GM19193 (cell line): ENCODE measurements around the gene AGAP1.

Source experiments
- POLR2A ChIP-seq: IDR thresholded peaks from 4 replicates; pipeline ENCODE4 v1.6.1; 2011; ENCODE audit not compliant: insufficient read depth, insufficient read length; ENCODE audit errors: extremely low read depth

The AGAP1 gene

DNA sequence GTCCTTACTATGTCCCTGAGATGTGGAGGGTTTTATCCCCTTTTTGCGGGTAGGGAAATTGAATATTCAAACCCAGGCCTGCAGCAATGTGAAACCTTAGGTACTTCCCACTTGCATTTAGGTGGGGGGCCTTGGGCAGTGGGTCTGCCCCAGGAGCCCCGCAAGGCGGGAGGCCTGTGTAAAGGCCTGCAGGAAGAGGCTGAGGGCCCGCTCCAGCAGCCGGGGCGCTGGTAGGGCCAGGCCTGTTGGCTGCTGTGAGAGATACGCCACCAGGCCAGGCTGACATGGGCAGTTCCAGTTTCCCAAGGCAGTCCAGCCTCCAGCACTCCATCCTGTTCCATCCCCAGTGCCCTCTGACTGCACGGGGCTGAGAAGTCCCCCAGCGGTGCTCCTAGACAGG lies 610.1 kb downstream of the AGAP1 start:
- no peak for TF ChIP-seq POLR2A

GRCh38 chr2:236105955-236106607 lies 612.2 kb downstream of the AGAP1 start:
- no peak for TF ChIP-seq POLR2A

DNA sequence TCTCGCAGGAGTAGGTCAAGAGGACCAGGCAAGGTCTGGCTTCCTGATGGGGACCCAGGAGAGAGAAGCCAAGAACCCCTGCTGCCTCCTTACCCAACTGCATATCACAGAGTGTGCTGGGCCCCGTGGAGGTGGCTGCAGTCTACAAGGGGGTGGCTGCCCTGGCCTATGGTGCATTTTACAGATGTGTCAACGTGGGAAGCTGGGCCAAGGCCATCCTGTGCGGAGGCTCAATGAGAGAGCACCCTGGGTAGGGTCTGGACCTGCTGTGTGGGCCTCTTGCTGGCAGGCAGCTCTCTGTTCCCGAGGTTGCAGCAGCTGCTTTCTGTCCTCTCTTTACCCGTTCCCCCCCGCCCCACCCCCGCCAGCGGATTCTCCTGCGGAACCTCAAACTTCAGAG lies 612.9 kb downstream of the AGAP1 start:
- no peak for TF ChIP-seq POLR2A

DNA sequence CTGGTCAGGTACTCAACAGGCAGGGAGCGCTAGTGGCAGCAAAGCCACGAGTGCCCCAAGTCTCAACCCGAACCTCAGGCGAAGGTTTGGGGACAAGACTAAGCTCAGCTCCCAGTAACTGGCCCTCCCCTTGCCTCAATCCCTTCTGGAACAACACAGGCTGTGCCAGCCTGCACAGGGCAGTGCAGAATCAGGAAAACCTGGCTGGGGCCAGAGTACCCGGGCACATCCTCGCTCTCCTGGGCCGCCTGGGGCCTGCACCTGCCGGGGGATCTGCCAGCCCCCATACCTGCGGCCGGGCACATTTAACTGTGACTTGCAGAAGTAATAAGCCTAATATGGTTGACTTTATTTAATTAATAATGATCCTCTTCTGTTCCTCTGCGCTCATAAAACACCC lies 613.7 kb downstream of the AGAP1 start:
- TF ChIP-seq POLR2A, result no peak

- TF ChIP-seq POLR2A, result no peak
Measured at GRCh38 chr2:236107942-236108625, 614.2 kb downstream of the AGAP1 start.

GRCh38 chr2:236109061-236109460 lies 615.2 kb downstream of the AGAP1 start:
- no peak for TF ChIP-seq POLR2A

GRCh38 chr2:236109473-236109872 lies 615.6 kb downstream of the AGAP1 start:
- TF ChIP-seq POLR2A, result no peak

- TF ChIP-seq POLR2A, result no peak
Measured at GRCh38 chr2:236112466-236112865, 618.6 kb downstream of the AGAP1 start.

- TF ChIP-seq POLR2A, result no peak
Measured at GRCh38 chr2:236113425-236113824, 619.6 kb downstream of the AGAP1 start.

- TF ChIP-seq POLR2A, result no peak
Measured at GRCh38 chr2:236113948-236114347, 620.1 kb downstream of the AGAP1 start.

DNA sequence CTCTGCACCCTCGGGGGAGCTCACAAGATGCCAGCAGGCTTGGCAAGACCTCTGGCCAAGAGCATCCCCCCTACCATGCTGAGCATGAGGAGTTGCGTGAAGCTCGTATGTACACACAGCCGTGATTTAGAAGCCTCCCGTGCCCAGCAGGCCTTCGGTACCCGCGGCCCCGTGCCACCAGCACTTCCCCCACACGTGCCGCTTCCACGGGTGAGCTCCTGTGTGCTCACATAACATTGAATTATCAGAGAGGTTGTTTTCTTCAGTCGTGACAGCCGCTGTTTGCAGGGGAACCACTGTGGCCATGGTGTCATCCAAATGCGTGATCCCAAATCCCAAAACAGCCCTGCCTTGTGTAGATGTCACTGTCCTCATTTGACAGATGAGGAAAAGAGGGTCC lies 621.1 kb downstream of the AGAP1 start:
- no peak for TF ChIP-seq POLR2A

DNA sequence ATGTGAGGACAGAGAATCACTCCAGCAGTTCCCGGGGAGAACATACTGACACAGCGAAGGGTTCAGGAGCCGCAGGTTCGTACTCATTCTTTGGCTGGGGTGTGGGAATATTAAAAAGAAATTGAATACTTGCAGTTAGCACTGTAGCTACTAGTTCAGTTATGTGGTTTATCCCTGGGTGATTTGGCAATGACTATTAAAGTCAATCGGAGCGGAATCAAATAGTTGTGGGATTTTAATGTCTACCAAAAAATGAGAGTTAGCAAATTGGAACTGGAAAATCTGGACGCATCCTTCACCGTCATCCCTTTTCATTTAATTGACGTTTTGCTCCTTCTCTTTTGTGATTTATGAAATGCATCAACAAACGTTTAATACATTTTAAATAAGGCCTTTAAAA lies 623.6 kb downstream of the AGAP1 start:
- no peak for TF ChIP-seq POLR2A

- no peak for TF ChIP-seq POLR2A
Measured at GRCh38 chr2:236117861-236118269, 624.0 kb downstream of the AGAP1 start.

GRCh38 chr2:236119003-236119402 lies 625.2 kb downstream of the AGAP1 start:
- no peak for TF ChIP-seq POLR2A

GRCh38 chr2:236119476-236119875 lies 625.6 kb downstream of the AGAP1 start:
- TF ChIP-seq POLR2A, result no peak

- TF ChIP-seq POLR2A, result no peak
Measured at GRCh38 chr2:236120141-236120601, 626.3 kb downstream of the AGAP1 start.
